ENCODE results near the gene HEATR3. TPM values are rescaled to one million over a fixed set of nuclear protein-coding genes. Genes with fewer than 3 reads are reported as not detected.
A peak's percentile ranks its signal among the peaks of the same experiment; 100 is the strongest.

HEATR3 gene
- total and polyA plus RNA-seq, 2 of the 13 experiments (the other 11 are each of a cell fraction or from before 2014, with no cell fraction given), result 22.4 to 52.4 TPM

DNA sequence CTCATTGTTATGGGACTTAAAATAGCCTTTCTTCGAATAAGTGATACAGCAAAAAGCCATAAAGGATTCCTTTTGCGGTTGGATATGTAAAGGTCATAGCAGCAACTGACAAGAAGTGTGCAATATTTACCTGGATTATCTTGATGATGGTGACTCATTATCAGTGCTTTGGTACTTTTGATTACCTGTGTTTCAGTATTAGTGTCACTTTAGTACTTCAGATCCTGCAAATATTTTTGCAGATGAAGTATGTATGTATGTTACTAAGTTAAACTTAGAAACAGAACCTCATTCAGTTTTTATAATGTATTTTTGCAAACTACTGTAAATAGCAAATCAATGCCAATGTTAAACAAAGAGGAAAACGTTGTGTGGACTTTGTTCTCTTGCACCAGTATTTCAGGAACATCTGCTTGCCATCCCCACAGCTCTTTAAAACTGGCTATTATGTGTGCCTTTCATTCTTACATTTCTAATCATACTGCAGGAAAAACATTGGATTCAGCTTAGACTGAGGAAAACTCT lies 30.2 kb upstream of the HEATR3 start (continued):
- TF ChIP-seq, protein P1, sequence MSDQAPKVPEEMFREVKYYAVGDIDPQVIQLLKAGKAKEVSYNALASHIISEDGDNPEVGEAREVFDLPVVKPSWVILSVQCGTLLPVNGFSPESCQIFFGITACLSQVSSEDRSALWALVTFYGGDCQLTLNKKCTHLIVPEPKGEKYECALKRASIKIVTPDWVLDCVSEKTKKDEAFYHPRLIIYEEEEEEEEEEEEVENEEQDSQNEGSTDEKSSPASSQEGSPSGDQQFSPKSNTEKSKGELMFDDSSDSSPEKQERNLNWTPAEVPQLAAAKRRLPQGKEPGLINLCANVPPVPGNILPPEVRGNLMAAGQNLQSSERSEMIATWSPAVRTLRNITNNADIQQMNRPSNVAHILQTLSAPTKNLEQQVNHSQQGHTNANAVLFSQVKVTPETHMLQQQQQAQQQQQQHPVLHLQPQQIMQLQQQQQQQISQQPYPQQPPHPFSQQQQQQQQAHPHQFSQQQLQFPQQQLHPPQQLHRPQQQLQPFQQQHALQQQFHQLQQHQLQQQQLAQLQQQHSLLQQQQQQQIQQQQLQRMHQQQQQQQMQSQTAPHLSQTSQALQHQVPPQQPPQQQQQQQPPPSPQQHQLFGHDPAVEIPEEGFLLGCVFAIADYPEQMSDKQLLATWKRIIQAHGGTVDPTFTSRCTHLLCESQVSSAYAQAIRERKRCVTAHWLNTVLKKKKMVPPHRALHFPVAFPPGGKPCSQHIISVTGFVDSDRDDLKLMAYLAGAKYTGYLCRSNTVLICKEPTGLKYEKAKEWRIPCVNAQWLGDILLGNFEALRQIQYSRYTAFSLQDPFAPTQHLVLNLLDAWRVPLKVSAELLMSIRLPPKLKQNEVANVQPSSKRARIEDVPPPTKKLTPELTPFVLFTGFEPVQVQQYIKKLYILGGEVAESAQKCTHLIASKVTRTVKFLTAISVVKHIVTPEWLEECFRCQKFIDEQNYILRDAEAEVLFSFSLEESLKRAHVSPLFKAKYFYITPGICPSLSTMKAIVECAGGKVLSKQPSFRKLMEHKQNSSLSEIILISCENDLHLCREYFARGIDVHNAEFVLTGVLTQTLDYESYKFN (CRISPR knock-in tag; conservative IDR thresholded peaks at IDR 0.05), result peak; percentile 94
- TF ChIP-seq AHR (CRISPR knock-in tag; IDR thresholded peaks at IDR 0.05), result no peak
- TF ChIP-seq, protein P2, sequence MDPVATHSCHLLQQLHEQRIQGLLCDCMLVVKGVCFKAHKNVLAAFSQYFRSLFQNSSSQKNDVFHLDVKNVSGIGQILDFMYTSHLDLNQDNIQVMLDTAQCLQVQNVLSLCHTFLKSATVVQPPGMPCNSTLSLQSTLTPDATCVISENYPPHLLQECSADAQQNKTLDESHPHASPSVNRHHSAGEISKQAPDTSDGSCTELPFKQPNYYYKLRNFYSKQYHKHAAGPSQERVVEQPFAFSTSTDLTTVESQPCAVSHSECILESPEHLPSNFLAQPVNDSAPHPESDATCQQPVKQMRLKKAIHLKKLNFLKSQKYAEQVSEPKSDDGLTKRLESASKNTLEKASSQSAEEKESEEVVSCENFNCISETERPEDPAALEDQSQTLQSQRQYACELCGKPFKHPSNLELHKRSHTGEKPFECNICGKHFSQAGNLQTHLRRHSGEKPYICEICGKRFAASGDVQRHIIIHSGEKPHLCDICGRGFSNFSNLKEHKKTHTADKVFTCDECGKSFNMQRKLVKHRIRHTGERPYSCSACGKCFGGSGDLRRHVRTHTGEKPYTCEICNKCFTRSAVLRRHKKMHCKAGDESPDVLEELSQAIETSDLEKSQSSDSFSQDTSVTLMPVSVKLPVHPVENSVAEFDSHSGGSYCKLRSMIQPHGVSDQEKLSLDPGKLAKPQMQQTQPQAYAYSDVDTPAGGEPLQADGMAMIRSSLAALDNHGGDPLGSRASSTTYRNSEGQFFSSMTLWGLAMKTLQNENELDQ (CRISPR knock-in tag; IDR thresholded peaks at IDR 0.05; ENCODE audit: borderline replicate concordance), result no peak
- TF ChIP-seq, protein P3, sequence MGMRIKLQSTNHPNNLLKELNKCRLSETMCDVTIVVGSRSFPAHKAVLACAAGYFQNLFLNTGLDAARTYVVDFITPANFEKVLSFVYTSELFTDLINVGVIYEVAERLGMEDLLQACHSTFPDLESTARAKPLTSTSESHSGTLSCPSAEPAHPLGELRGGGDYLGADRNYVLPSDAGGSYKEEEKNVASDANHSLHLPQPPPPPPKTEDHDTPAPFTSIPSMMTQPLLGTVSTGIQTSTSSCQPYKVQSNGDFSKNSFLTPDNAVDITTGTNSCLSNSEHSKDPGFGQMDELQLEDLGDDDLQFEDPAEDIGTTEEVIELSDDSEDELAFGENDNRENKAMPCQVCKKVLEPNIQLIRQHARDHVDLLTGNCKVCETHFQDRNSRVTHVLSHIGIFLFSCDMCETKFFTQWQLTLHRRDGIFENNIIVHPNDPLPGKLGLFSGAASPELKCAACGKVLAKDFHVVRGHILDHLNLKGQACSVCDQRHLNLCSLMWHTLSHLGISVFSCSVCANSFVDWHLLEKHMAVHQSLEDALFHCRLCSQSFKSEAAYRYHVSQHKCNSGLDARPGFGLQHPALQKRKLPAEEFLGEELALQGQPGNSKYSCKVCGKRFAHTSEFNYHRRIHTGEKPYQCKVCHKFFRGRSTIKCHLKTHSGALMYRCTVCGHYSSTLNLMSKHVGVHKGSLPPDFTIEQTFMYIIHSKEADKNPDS (CRISPR knock-in tag; IDR thresholded peaks at IDR 0.05), result 0 out of 2 replicates have a peak, but pooled peaks have one; percentile 31
- TF ChIP-seq TBL1XR1 (IDR thresholded peaks at IDR 0.05; ENCODE audit: borderline replicate concordance, low read length, partially characterized antibody), result no peak
- TF ChIP-seq, protein P4, sequence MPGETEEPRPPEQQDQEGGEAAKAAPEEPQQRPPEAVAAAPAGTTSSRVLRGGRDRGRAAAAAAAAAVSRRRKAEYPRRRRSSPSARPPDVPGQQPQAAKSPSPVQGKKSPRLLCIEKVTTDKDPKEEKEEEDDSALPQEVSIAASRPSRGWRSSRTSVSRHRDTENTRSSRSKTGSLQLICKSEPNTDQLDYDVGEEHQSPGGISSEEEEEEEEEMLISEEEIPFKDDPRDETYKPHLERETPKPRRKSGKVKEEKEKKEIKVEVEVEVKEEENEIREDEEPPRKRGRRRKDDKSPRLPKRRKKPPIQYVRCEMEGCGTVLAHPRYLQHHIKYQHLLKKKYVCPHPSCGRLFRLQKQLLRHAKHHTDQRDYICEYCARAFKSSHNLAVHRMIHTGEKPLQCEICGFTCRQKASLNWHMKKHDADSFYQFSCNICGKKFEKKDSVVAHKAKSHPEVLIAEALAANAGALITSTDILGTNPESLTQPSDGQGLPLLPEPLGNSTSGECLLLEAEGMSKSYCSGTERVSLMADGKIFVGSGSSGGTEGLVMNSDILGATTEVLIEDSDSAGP (CRISPR knock-in tag; IDR thresholded peaks at IDR 0.05; ENCODE audit: borderline replicate concordance), result no peak
- TF ChIP-seq NR2F6 (IDR thresholded peaks at IDR 0.05), result peak; percentile 95
- TF ChIP-seq NR2F6 (CRISPR knock-in tag; IDR thresholded peaks at IDR 0.05), result peak; percentile 90
- TF ChIP-seq ZNF205 (CRISPR knock-in tag; IDR thresholded peaks at IDR 0.05), result peak; percentile 31; the same call in 1 of the 2 replicates
- TF ChIP-seq NFYB (CRISPR knock-in tag; IDR thresholded peaks at IDR 0.05), result no peak
- TF ChIP-seq ZFYVE20 (CRISPR knock-in tag; IDR thresholded peaks at IDR 0.05; ENCODE audit: borderline replicate concordance, low read depth), result no peak
- TF ChIP-seq ZNF891 (CRISPR knock-in tag; IDR thresholded peaks at IDR 0.05), result no peak
- peak in 1 of 2 experiments; percentile 52; a peak in 1 of 4 replicates for TF ChIP-seq KLF16 (CRISPR knock-in tag; IDR thresholded peaks at IDR 0.05)
- TF ChIP-seq NPAS2 (CRISPR knock-in tag; IDR thresholded peaks at IDR 0.05; ENCODE audit: borderline replicate concordance), result no peak
- TF ChIP-seq, protein P5, sequence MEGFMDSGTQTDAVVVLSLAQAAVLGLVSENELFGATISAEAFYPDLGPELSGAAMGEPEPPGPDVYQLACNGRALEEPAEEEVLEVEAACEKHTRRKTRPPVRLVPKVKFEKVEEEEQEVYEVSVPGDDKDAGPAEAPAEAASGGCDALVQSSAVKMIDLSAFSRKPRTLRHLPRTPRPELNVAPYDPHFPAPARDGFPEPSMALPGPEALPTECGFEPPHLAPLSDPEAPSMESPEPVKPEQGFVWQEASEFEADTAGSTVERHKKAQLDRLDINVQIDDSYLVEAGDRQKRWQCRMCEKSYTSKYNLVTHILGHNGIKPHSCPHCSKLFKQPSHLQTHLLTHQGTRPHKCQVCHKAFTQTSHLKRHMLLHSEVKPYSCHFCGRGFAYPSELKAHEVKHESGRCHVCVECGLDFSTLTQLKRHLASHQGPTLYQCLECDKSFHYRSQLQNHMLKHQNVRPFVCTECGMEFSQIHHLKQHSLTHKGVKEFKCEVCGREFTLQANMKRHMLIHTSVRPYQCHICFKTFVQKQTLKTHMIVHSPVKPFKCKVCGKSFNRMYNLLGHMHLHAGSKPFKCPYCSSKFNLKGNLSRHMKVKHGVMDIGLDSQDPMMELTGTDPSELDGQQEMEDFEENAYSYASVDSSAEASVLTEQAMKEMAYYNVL (CRISPR knock-in tag; IDR thresholded peaks at IDR 0.05; ENCODE audit: borderline replicate concordance), result no peak
- no peak for TF ChIP-seq ZNF7 (CRISPR knock-in tag; IDR thresholded peaks at IDR 0.05)
- TF ChIP-seq ZNF530 (CRISPR knock-in tag; IDR thresholded peaks at IDR 0.05; ENCODE audit: low read depth), result no peak
- no peak for TF ChIP-seq ZNF737 (CRISPR knock-in tag; IDR thresholded peaks at IDR 0.05; ENCODE audit: borderline replicate concordance)

All from HepG2 (cell line).